Small intestine (tissue), 7 donors: ENCODE data around the gene SHC1. TPM values are rescaled to one million over a fixed set of nuclear protein-coding genes. Genes with fewer than 3 reads are reported as not detected.

ENCODE experiments used
- DNase-seq, 2 donors: peaks; one replicate each; pipeline versions ENCODE4 v3.0.0 to v3.0.0-alpha.2; 2013
- FAIRE-seq: peaks from 2 replicates; lab custom pipeline; 2012; peaks lifted over from hg19 to GRCh38; lab: Jason Lieb, UNC
- H3K27ac ChIP-seq, 3 donors: one replicate each; pipeline ENCODE4 v1.5.1; 2013; ENCODE audit warnings: low read length in 2 of 3, mild to moderate bottlenecking in 2 of 3, control low read depth in 1 of 3, inconsistent platforms in 1 of 3, low read depth in 1 of 3, moderate library complexity in 1 of 3
- H3K27me3 ChIP-seq, 3 donors: one replicate each; pipeline ENCODE4 v1.6.1; 2013; ENCODE audit warnings: low read length in 3 of 3, inconsistent platforms in 1 of 3; ENCODE audit not compliant: control insufficient read depth in 3 of 3, insufficient read depth in 3 of 3
- H3K36me3 ChIP-seq, 3 donors: one replicate each; pipeline ENCODE4 v1.6.1; 2013; ENCODE audit warnings: low read length in 3 of 3, inconsistent platforms in 1 of 3, low read depth in 1 of 3, mild to moderate bottlenecking in 1 of 3, moderate library complexity in 1 of 3; ENCODE audit not compliant: control insufficient read depth in 3 of 3, insufficient read depth in 2 of 3
- H3K4me1 ChIP-seq, 3 donors: one replicate each; pipeline ENCODE4 v1.6.1; 2013; ENCODE audit warnings: low read length in 2 of 3, inconsistent platforms in 1 of 3, low read depth in 1 of 3, mild to moderate bottlenecking in 1 of 3, moderate library complexity in 1 of 3; ENCODE audit not compliant: control insufficient read depth in 3 of 3, insufficient read depth in 2 of 3
- H3K4me3 ChIP-seq, 3 donors: one replicate each; pipeline ENCODE4 v1.5.1; 2013; ENCODE audit warnings: low read length in 3 of 3, control low read depth in 1 of 3, inconsistent platforms in 1 of 3, low read depth in 1 of 3, mild to moderate bottlenecking in 1 of 3, moderate library complexity in 1 of 3
- H3K9me3 ChIP-seq, 2 donors: one replicate each; pipeline ENCODE4 v1.6.1; 2013; ENCODE audit warnings: low read depth in 1 of 2, low read length in 1 of 2; ENCODE audit not compliant: control insufficient read depth in 2 of 2, insufficient read depth in 1 of 2
- WGBS, 3 donors: extraction: QIAGEN DNeasy Blood & Tissue Kit; methylation state at CpG; one replicate each; pipeline ENCODE4 v1.1.7; 2013; 5-methylcytosine and 5-hydroxymethylcytosine counted together
- polyA plus RNA-seq, 4 donors: library from polyadenylated mRNA; stranded (reverse) in 3 of 4; unstranded in 1 of 4; fragments of 200-250 nt in 3 of 4; fragments of 120-200 nt in 1 of 4; gene quantifications; one replicate each; pipeline versions ENCODE4 v1.2.1 to v1.2.3, GENCODE V29; 2013
- donor health status: healthy with polysubstance abuse.
- donor health status: control.
- donor health status: control.
- donor health status: Bipolar disorder and iron deficiency.
- donor health status: healthy.

Gene SHC1
- polyA plus RNA-seq, 4 donors: 59.7 to 84.8 (median 66.7) TPM

- Histone ChIP-seq H3K27me3 (no peaks in the 10 kb centered on the region), H3K9me3 (no peaks in the 10 kb centered on the region), H3K36me3 (peaks cover 3 to 94% (median 14%) of the 10 kb centered on the region in 3 donors), H3K4me3 (peak overlapping the region in 2 of 3 donors; percentile 38 to 60), H3K4me1 (peaks cover 7 to 85% (median 36%) of the 10 kb centered on the region in 3 donors), H3K27ac (peak overlapping the region; percentile 28 to 95 (median 73))
- 28 to 45% (median 28%) methylated on average over 8 to 11 of the region's 11 CpGs for WGBS, 3 donors
- FAIRE-seq (no peak), DNase-seq (peak in 1 of 2 donors; percentile 47)
Measured at GRCh38 chr1:155010211-155010918, 39.8 kb upstream of the SHC1 start.

GRCh38 chr1:155009742-155010141, 39.2 kb upstream of the SHC1 start:
- H3K36me3 ChIP-seq: peaks cover 0 to 92% (median 8%) of the 10 kb centered on the region in 3 donors
- no peaks in the 10 kb centered on the region for H3K27me3 ChIP-seq
- H3K4me1 ChIP-seq: peaks cover 7 to 89% (median 41%) of the 10 kb centered on the region in 3 donors
- WGBS, 3 donors: 78 to 88% (median 83%) methylated on average over 5 of the region's 5 CpGs
- H3K9me3 ChIP-seq: no peaks in the 10 kb centered on the region
- peak overlapping the region in 2 of 3 donors; percentile 13 to 60 for H3K4me3 ChIP-seq
- peak overlapping the region; percentile 17 to 95 (median 73) for H3K27ac ChIP-seq
- no peak for DNase-seq
- no peak for FAIRE-seq

- Histone ChIP-seq H3K4me3 (peak overlapping the region in 2 of 3 donors; percentile 23 to 60), H3K27ac (peak overlapping the region; percentile 64 to 96 (median 95)), H3K4me1 (peaks cover 7 to 94% (median 46%) of the 10 kb centered on the region in 3 donors), H3K27me3 (no peaks in the 10 kb centered on the region), H3K36me3 (peaks cover 0 to 92% (median 4%) of the 10 kb centered on the region in 3 donors), H3K9me3 (no peaks in the 10 kb centered on the region)
- no peak for DNase-seq
- no peak for FAIRE-seq
- WGBS, 3 donors: 40 to 70% (median 67%) methylated on average over 8 to 12 of the region's 12 CpGs
Measured at GRCh38 chr1:155009221-155009711, 38.7 kb upstream of the SHC1 start.

- FAIRE-seq (no peak), DNase-seq (peak in 1 of 2 donors; percentile 83)
- H3K4me1 ChIP-seq: peaks cover 7 to 91% (median 41%) of the 10 kb centered on the region in 3 donors
Measured at GRCh38 chr1:155008015-155008941, 37.7 kb upstream of the SHC1 start.

GRCh38 chr1:155007251-155007828, 36.8 kb upstream of the SHC1 start:
- Histone ChIP-seq H3K27ac (peak overlapping the region; percentile 68 to 96 (median 95)), H3K27me3 (no peaks in the 10 kb centered on the region), H3K9me3 (no peaks in the 10 kb centered on the region), H3K4me3 (peak overlapping the region in 2 of 3 donors; percentile 23 to 60), H3K4me1 (peaks cover 7 to 81% (median 36%) of the 10 kb centered on the region in 3 donors), H3K36me3 (peaks cover 0 to 77% (median 4%) of the 10 kb centered on the region in 3 donors)
- WGBS, 3 donors: 19 to 55% (median 47%) methylated on average over 6 of the region's 6 CpGs
- FAIRE-seq (no peak), DNase-seq (peak; percentile 82 to 99)

More at GRCh38 chr1:155008015-155008941, 37.7 kb upstream of the SHC1 start:
- no peaks in the 10 kb centered on the region for H3K27me3 ChIP-seq
- no peaks in the 10 kb centered on the region for H3K9me3 ChIP-seq
- peaks cover 0 to 86% (median 4%) of the 10 kb centered on the region in 3 donors for H3K36me3 ChIP-seq
- peak overlapping the region; percentile 64 to 96 (median 95) for H3K27ac ChIP-seq
- H3K4me3 ChIP-seq: peak overlapping the region; percentile 23 to 60 (median 30)
- 4 to 44% (median 44%) methylated on average over 12 to 16 of the region's 16 CpGs for WGBS, 3 donors

- WGBS, 3 donors: 0 to 17% (median 11%) methylated on average over 2 of the region's 2 CpGs
- H3K36me3 ChIP-seq: peaks cover 0 to 70% (median 4%) of the 10 kb centered on the region in 3 donors
- FAIRE-seq (no peak), DNase-seq (no peak)
- H3K27ac ChIP-seq: peak overlapping the region; percentile 68 to 99 (median 96)
- H3K4me1 ChIP-seq: peaks cover 7 to 74% (median 30%) of the 10 kb centered on the region in 3 donors
- H3K4me3 ChIP-seq: no peak overlapping the region
- H3K27me3 ChIP-seq: no peaks in the 10 kb centered on the region
- H3K9me3 ChIP-seq: no peaks in the 10 kb centered on the region
Measured at GRCh38 chr1:155006601-155007101, 36.1 kb upstream of the SHC1 start.

- DNase-seq: peak in 1 of 2 donors; percentile 81
- Histone ChIP-seq H3K4me3 (peak overlapping the region; percentile 4 to 88 (median 77)), H3K4me1 (peaks cover 7 to 61% (median 19%) of the 10 kb centered on the region in 3 donors)
Measured at GRCh38 chr1:155005076-155006011, 34.8 kb upstream of the SHC1 start.

More at GRCh38 chr1:155005076-155006011, 34.8 kb upstream of the SHC1 start:
- no peaks in the 10 kb centered on the region for H3K9me3 ChIP-seq
- no peaks in the 10 kb centered on the region for H3K27me3 ChIP-seq
- H3K27ac ChIP-seq: peak overlapping the region; percentile 96 to 99 (median 98)
- peaks cover 0 to 57% (median 0%) of the 10 kb centered on the region in 3 donors for H3K36me3 ChIP-seq
- FAIRE-seq: no peak
- 14 to 41% (median 33%) methylated on average over 16 to 17 of the region's 17 CpGs for WGBS, 3 donors
